ENCODE data around the gene FAM131A.
"Not testable (repeated sequence)": the region's sequence is repeated elsewhere in the genome, so short reads cannot be mapped to it uniquely, and the experiment has no call there.

Gene FAM131A

DNA sequence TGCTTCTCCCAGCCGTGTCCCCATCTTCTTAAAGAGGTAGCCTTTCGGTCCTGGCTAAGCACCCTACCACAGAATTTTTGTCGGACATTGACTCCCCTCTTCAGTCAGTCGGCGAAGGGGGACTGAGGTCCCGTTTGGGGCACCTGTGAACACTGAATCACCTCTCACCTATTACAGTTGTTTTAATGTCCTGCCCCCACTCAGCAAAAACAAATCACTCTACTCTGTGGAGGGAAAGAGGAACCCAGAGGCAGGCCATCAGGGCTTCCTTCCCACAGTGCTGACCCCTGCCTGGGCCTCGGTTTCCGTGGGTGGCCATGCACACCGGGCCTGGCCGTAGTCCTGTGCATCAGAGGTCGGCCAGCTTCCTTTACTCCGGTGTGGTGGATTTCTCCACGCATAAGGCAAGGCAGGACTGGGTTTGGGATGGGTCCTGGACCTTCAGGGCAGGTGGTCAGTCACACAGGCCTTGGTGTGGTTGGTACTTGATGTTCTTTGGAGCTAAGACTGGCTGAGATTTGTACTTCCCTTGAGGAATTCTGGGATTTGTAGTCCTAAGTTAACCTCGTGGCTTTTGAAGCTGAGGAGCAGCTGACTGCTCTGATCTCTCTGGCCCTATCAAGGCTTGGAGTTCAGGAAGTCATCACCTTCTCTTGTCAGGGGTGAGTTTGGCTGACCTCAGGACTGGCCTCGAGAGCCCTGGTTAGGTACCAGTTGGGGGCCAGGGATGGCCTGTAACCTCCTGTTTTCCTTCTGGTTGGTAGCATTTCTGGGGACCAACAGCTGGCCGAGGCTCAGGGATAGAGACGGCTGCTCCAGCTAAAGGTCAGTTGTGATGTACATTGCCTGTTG is 627 bp upstream of the FAM131A start:
- DNase-seq (ENCODE audit: extremely low spot score) = peak; percentile 46
- TF ChIP-seq, protein P1, sequence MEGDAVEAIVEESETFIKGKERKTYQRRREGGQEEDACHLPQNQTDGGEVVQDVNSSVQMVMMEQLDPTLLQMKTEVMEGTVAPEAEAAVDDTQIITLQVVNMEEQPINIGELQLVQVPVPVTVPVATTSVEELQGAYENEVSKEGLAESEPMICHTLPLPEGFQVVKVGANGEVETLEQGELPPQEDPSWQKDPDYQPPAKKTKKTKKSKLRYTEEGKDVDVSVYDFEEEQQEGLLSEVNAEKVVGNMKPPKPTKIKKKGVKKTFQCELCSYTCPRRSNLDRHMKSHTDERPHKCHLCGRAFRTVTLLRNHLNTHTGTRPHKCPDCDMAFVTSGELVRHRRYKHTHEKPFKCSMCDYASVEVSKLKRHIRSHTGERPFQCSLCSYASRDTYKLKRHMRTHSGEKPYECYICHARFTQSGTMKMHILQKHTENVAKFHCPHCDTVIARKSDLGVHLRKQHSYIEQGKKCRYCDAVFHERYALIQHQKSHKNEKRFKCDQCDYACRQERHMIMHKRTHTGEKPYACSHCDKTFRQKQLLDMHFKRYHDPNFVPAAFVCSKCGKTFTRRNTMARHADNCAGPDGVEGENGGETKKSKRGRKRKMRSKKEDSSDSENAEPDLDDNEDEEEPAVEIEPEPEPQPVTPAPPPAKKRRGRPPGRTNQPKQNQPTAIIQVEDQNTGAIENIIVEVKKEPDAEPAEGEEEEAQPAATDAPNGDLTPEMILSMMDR (IDR thresholded peaks at IDR 0.05; ENCODE audit: control extremely low read depth, extremely low read depth, low read depth, missing control alignments) = no peak
- POLR2A ChIA-PET = interaction anchor here (0.6 to 1.4 kb wide), 3 partner anchors 9 to 185 kb away, joined by 3 to 11 read pairs (median 5); no protein-coding TSS in a partner anchor
- CTCF ChIA-PET = interaction anchor here (1.0 to 3.2 kb wide), 5 partner anchors 9 to 177 kb away, joined by 3 to 15 read pairs (median 4); partner anchors contain the start of genes CLCN2 and POLR2H

DNA sequence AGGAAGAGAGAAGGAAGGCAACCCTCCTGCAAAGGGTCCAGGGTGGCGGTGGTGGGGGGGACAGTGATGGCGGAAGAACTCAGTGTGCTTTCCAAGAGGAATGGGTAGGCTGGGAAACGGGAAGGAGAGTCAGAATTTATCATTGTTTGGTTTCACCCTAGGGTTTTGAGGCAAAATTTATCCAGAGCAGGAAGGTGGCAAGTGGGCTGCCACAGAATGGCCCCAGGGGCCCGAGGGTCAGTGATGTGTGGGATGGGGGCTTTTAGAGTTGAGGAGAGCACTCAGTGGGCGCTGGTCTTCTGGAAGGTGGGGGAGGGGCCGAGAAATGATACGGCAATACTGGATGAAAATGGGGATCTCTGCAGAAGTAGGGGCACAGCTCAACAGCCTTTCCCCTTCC is 581 bp downstream of the FAM131A start:
- CTCF ChIA-PET = interaction anchor here (1.0 to 3.2 kb wide), 5 partner anchors 8 to 176 kb away, joined by 3 to 15 read pairs (median 4); partner anchors contain the start of genes CLCN2 and POLR2H

DNA sequence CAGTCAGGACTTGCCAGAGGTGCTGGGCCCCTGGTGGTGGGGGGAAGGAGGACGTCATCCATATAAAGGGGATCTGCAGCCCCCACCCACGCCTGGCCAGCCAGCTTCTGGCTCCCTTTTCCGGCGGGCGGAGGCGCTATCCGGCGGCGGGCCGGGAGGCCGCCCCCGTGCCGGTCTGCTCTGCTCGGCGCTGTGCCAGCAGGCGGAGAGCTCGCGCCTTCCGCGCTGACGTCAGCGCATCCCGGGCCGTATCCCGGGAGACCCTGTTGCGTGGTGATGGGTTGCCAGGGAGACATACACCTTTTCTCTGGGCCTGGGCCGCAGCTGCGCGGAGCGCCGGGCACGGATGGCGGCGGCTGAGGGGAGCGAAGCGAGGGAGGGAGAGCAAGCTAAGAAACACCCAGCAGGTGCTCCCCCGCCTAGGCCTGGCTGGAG is 1.1 kb downstream of the FAM131A start:
- DNase-seq (ENCODE audit: extremely low spot score) = no peak
- POLR2A ChIA-PET = interaction anchor here (1.3 to 1.4 kb wide), 2 partner anchors 11 to 12 kb away, joined by 3 to 4 read pairs; no protein-coding TSS in a partner anchor
- TF ChIP-seq, protein P1 (IDR thresholded peaks at IDR 0.05; ENCODE audit: control extremely low read depth, extremely low read depth, low read depth, missing control alignments) = no peak

More for the DNA sequence above, 581 bp downstream of the FAM131A start:
- TF ChIP-seq, protein P1 (IDR thresholded peaks at IDR 0.05; ENCODE audit: control extremely low read depth, extremely low read depth, low read depth, missing control alignments) = no peak
- POLR2A ChIA-PET = interaction anchor here (1.4 kb wide), 1 partner anchor 11 kb away, joined by 3 read pairs; no protein-coding TSS in a partner anchor
- DNase-seq (ENCODE audit: extremely low spot score) = no peak

DNA sequence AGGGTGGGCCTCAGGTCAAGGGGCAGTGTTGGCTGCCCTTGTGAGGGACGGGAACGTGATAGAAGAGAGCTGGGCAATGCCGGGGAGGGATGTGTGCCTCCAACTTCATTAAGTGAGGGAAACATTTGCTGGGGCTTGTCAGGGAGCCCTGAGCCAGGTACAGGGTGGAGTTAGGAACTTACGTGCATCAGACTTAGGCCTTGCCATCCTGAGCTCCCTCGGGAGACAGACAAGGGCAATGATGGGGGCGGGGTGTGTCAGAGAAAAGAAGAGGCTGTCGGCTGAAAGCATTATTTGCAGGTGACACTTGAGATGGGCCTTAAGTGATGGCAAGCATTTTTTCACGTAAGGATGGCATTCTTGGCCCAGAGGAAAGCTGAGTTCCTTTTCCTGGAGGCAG is 1.6 kb downstream of the FAM131A start:
- no peak for DNase-seq (ENCODE audit: extremely low spot score)
- POLR2A ChIA-PET = interaction anchor here (1.3 kb wide), 1 partner anchor 12 kb away, joined by 4 read pairs; no protein-coding TSS in a partner anchor
- TF ChIP-seq, protein P1 (IDR thresholded peaks at IDR 0.05; ENCODE audit: control extremely low read depth, extremely low read depth, low read depth, missing control alignments) = no peak
- CTCF ChIA-PET = interaction anchor here (1.2 to 3.2 kb wide), 2 partner anchors 16 to 25 kb away, joined by 3 to 15 read pairs; no protein-coding TSS in a partner anchor

More for the DNA sequence above, 1.1 kb downstream of the FAM131A start:
- CTCF ChIA-PET = interaction anchor here (1.2 to 3.2 kb wide), 3 partner anchors 16 to 25 kb away, joined by 3 to 15 read pairs (median 7); partner anchors contain the start of genes CLCN2 and POLR2H

DNA sequence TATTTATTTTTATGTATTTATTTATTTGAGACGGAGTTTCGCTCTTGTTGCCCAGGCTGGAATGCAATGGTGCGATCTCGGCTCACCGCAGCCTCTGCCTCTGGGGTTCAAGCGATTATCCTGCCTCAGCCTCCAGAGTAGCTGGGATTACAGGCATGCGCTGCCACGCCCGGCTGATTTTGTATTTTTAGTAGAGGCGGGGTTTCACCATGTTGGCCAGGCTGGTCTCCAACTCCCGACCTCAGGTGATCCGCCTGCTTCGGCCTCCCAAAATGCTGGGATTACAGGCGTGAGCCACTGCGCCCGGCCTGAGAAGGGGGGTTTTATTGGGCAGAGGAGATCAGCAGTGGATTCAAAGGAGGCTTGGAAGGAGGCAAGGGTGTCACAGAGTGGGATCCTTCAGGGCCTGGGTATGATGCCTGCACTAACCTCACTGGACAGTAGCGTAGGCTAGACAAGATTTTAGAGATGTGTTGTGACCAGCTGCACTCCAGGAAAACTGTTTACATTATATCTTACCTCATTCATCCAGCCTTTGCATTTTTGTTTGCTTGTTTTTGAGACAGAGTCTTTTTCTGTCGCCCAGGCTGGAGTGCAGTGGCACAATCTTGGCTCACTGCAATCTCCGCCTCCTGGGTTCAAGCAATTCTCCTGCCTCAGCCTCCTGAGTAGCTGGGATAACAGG is 2.2 kb downstream of the FAM131A start:
- CTCF ChIA-PET = interaction anchor here (1.2 to 3.2 kb wide), 3 partner anchors 14 to 24 kb away, joined by 3 to 15 read pairs (median 11); no protein-coding TSS in a partner anchor
- POLR2A ChIA-PET = interaction anchor here (1.3 kb wide), 1 partner anchor 11 kb away, joined by 4 read pairs; no protein-coding TSS in a partner anchor
- DNase-seq (ENCODE audit: extremely low spot score) = not testable (repeated sequence)

DNA sequence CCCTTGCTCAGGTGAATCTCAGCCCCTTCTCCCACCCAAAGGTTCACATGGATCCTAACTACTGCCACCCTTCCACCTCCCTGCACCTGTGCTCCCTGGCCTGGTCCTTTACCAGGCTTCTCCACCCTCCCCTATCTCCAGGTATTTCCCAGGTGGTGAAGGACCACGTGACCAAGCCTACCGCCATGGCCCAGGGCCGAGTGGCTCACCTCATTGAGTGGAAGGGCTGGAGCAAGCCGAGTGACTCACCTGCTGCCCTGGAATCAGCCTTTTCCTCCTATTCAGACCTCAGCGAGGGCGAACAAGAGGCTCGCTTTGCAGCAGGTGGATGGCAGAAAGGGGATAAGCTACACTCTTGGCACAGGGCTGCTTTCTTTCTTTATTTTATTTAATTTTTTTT is 4.5 kb downstream of the FAM131A start:
- POLR2A ChIA-PET = interaction anchor here (1.1 kb wide), 1 partner anchor 20 kb away, joined by 3 read pairs; no protein-coding TSS in a partner anchor
- CTCF ChIA-PET = interaction anchor here (1.3 to 3.0 kb wide), 2 partner anchors 12 to 27 kb away, joined by 4 to 11 read pairs; no protein-coding TSS in a partner anchor
- TF ChIP-seq, protein P1 (IDR thresholded peaks at IDR 0.05; ENCODE audit: control extremely low read depth, extremely low read depth, low read depth, missing control alignments) = no peak
- no peak for DNase-seq (ENCODE audit: extremely low spot score)

Measured in GM10248 (cell line).